GM12873 (cell line): ENCODE results near the gene HEMK1.

Experiments used
- CTCF ChIP-seq: IDR thresholded peaks from 2 replicates; pipeline ENCODE4 v1.5.1; 2012; ENCODE audit warnings: low read depth, mild to moderate bottlenecking, moderate library complexity, low read length, control low read depth; ENCODE audit not compliant: insufficient read depth; ENCODE audit errors: missing control alignments

Gene HEMK1

GRCh38 chr3:50549226-50549625 is 20.1 kb upstream of the HEMK1 start:
- no peak for TF ChIP-seq CTCF

GRCh38 chr3:50550079-50550736 is 19.1 kb upstream of the HEMK1 start:
- peak; percentile 82 for TF ChIP-seq CTCF

- TF ChIP-seq CTCF, result no peak
Measured at GRCh38 chr3:50551054-50551659, 18.2 kb upstream of the HEMK1 start.

GRCh38 chr3:50551681-50552435 is 17.5 kb upstream of the HEMK1 start:
- TF ChIP-seq CTCF, result no peak

- no peak for TF ChIP-seq CTCF
Measured at GRCh38 chr3:50552598-50552997, 16.7 kb upstream of the HEMK1 start.

GRCh38 chr3:50554553-50554952 is 14.8 kb upstream of the HEMK1 start:
- no peak for TF ChIP-seq CTCF

- no peak for TF ChIP-seq CTCF
Measured at GRCh38 chr3:50557106-50557505, 12.2 kb upstream of the HEMK1 start.
